PC-9 (cell line): Measurements from ENCODE around the gene SMKR1. TPM values are rescaled to one million over a fixed set of nuclear protein-coding genes. Genes with fewer than 3 reads are reported as not detected.

Experiments
- BruUV-seq: library from RNA; stranded (reverse); fragments of 400-500 nt; replicated peaks from 2 replicates; lab custom pipeline; 2021; lab: Mats Ljungman, UMichigan
- CTCF ChIA-PET: fragments of 300-600 bp; sonication (Branson Sonifier 250); formaldehyde crosslinking; loops from one replicate; lab custom pipeline; 2022; ENCODE audit warnings: antibody characterized with exemption; lab: Charles Lee
- POLR2A ChIA-PET: fragments of 300-600 bp; sonication (Branson Sonifier 250); formaldehyde crosslinking; loops from one replicate; lab custom pipeline; 2022; ENCODE audit warnings: antibody characterized with exemption; ENCODE audit not compliant: unreplicated experiment; lab: Charles Lee
- DNase-seq, 2 experiments: peaks; one replicate each; pipeline versions ENCODE4 v3.0.0 to v3.0.0-alpha.2; 2015 to 2022; ENCODE audit warnings: mixed read lengths in 1 of 2
- H2AFZ ChIP-seq: fragments of 200-600 bp; sonication (generic); 2 replicates; pipeline ENCODE4 v1.8.1; 2017; ENCODE audit warnings: antibody characterized with exemption
- H3F3A ChIP-seq: fragments of 200-600 bp; sonication (generic); 2 replicates; pipeline ENCODE4 v1.8.1; 2017; ENCODE audit warnings: antibody characterized with exemption, mild to moderate bottlenecking, low read depth; ENCODE audit not compliant: insufficient read depth
- H3K27ac ChIP-seq: fragments of 200-600 bp; sonication (generic); 2 replicates; pipeline ENCODE4 v1.6.1; 2016; ENCODE audit warnings: mixed run types
- H3K27me3 ChIP-seq: fragments of 200-600 bp; sonication (generic); 2 replicates; pipeline ENCODE4 v1.6.1; 2016; ENCODE audit warnings: low read depth, mixed run types; ENCODE audit not compliant: insufficient read depth
- H3K36me3 ChIP-seq: fragments of 200-600 bp; sonication (generic); 2 replicates; pipeline ENCODE4 v1.6.1; 2016; ENCODE audit warnings: low read depth, mixed run types
- H3K4me1 ChIP-seq: fragments of 200-600 bp; sonication (generic); replicated peaks from 2 replicates; pipeline ENCODE4 v1.6.1; 2016; ENCODE audit warnings: mixed run types; ENCODE audit not compliant: insufficient read depth
- H3K4me2 ChIP-seq: fragments of 200-600 bp; sonication (generic); 2 replicates; pipeline ENCODE4 v1.6.1; 2017; ENCODE audit warnings: mixed run types
- H3K4me3 ChIP-seq: fragments of 200-600 bp; sonication (generic); 2 replicates; pipeline ENCODE4 v1.6.1; 2016; ENCODE audit warnings: mixed run types
- H3K79me2 ChIP-seq: fragments of 200-600 bp; sonication (generic); 2 replicates; pipeline ENCODE4 v1.6.1; 2017; ENCODE audit warnings: low read depth, mixed run types
- H3K9me2 ChIP-seq: fragments of 200-600 bp; sonication (generic); 2 replicates; pipeline ENCODE4 v1.8.1; 2017; ENCODE audit warnings: mild to moderate bottlenecking; ENCODE audit not compliant: insufficient read depth
- H3K9me3 ChIP-seq: fragments of 200-600 bp; sonication (generic); 2 replicates; pipeline ENCODE4 v1.8.1; 2016; ENCODE audit warnings: low read depth; ENCODE audit not compliant: insufficient read depth
- H4K20me1 ChIP-seq: fragments of 200-600 bp; sonication (generic); 2 replicates; pipeline ENCODE4 v1.8.1; 2017; ENCODE audit not compliant: insufficient read depth
- CTCF ChIP-seq: fragments of 200-600 bp; sonication (generic); conservative IDR thresholded peaks from 2 replicates; pipeline ENCODE4 v1.6.1; 2017; ENCODE audit warnings: mixed run types, antibody characterized with exemption, mild to moderate bottlenecking, moderate library complexity
- EZH2 ChIP-seq: fragments of 200-600 bp; sonication (generic); IDR thresholded peaks from 2 replicates; pipeline ENCODE4 v1.8.0; 2017; ENCODE audit warnings: antibody characterized with exemption, low read depth
- intact Hi-C: fragments of 100-400 bp; cut with micrococcal nuclease; formaldehyde crosslinking; loops from one replicate; pipeline ENCODE4 v1.10.0; 2022; ENCODE audit not compliant: unreplicated experiment
- total RNA-seq: library from RNA; stranded (reverse); gene quantifications from 2 replicates; pipeline ENCODE4 v1.2.3, GENCODE V29; 2021

SMKR1 gene
- total RNA-seq, 1 experiment from 2014 or later, result 8.3 TPM

- peaks cover 53% of the 10 kb centered on the region for H3K36me3 ChIP-seq
- no TSS peak for BruUV-seq
- no peak overlapping the region for H3K27ac ChIP-seq
- POLR2A ChIA-PET, result no interaction called here
- H3K4me1 ChIP-seq, result peaks cover 36% of the 10 kb centered on the region
- no peak for DNase-seq
- H3K4me3 ChIP-seq, result no peak overlapping the region
- H4K20me1 ChIP-seq, result no peaks in the 10 kb centered on the region
- no peaks in the 10 kb centered on the region for H3K79me2 ChIP-seq
- peaks cover 32% of the 10 kb centered on the region for H3F3A ChIP-seq
- CTCF ChIA-PET, result no interaction called here
- TF ChIP-seq CTCF (no peak), EZH2 (no peak)
- no peak overlapping the region for H2AFZ ChIP-seq
- no peaks in the 10 kb centered on the region for H3K9me3 ChIP-seq
- peaks cover 6% of the 10 kb centered on the region; the same call in 1 of the 2 replicates for H3K9me2 ChIP-seq
- no peak overlapping the region for H3K4me2 ChIP-seq
- H3K27me3 ChIP-seq, result no peaks in the 10 kb centered on the region
- intact Hi-C loops, result no loop called here
Observed at GRCh38 chr7:129457101-129457500, 45.2 kb upstream of the SMKR1 start.

GRCh38 chr7:129458171-129458570, 44.2 kb upstream of the SMKR1 start:
- ChIA-PET CTCF (no interaction called here), POLR2A (interaction anchor here (0.7 kb wide), 1 partner anchor 88 kb away, joined by 3 read pairs; no protein-coding TSS in a partner anchor)
- BruUV-seq, result no TSS peak
- Histone ChIP-seq H3K27me3 (no peaks in the 10 kb centered on the region), H3F3A (peaks cover 21% of the 10 kb centered on the region), H4K20me1 (no peaks in the 10 kb centered on the region), H3K9me3 (no peaks in the 10 kb centered on the region), H3K4me1 (peaks cover 26% of the 10 kb centered on the region), H2AFZ (no peak overlapping the region), H3K79me2 (no peaks in the 10 kb centered on the region), H3K4me2 (no peak overlapping the region), H3K27ac (no peak overlapping the region), H3K36me3 (peaks cover 53% of the 10 kb centered on the region), H3K4me3 (no peak overlapping the region), H3K9me2 (peaks cover 6% of the 10 kb centered on the region; the same call in 1 of the 2 replicates)
- intact Hi-C loops, result no loop called here
- TF ChIP-seq CTCF (no peak), EZH2 (no peak)
- DNase-seq, result no peak

GRCh38 chr7:129461809-129462208, 40.5 kb upstream of the SMKR1 start:
- Histone ChIP-seq H3K79me2 (no peaks in the 10 kb centered on the region), H3K9me3 (no peaks in the 10 kb centered on the region), H2AFZ (no peak overlapping the region), H3F3A (no peaks in the 10 kb centered on the region; the same call in 1 of the 2 replicates), H3K27me3 (no peaks in the 10 kb centered on the region), H3K4me1 (peaks cover 1% of the 10 kb centered on the region; the same call in 1 of the 2 replicates), H3K4me3 (no peak overlapping the region), H3K36me3 (peaks cover 54% of the 10 kb centered on the region), H4K20me1 (no peaks in the 10 kb centered on the region), H3K9me2 (peaks cover 6% of the 10 kb centered on the region; the same call in 1 of the 2 replicates), H3K27ac (no peak overlapping the region), H3K4me2 (no peak overlapping the region)
- CTCF ChIA-PET, result no interaction called here
- TF ChIP-seq CTCF (no peak), EZH2 (no peak)
- BruUV-seq, result no TSS peak
- POLR2A ChIA-PET, result no interaction called here
- DNase-seq, result no peak
- intact Hi-C loops, result no loop called here
